Measurements from ENCODE around the gene ATXN7L1. TPM values are rescaled to one million over a fixed set of nuclear protein-coding genes. Genes with fewer than 3 reads are reported as not detected.

The ATXN7L1 gene
- total and polyA plus RNA-seq, 2 of the 13 experiments (the other 11 are each of a cell fraction or from before 2014, with no cell fraction given) = 4.1 to 7.8 TPM

GRCh38 chr7:105829681-105830322 lies 46.6 kb downstream of the ATXN7L1 start:
- Histone ChIP-seq H3K9ac (ENCODE audit: insufficient read depth, low read depth, low read length) (no peak overlapping the region), H3K27me3 (ENCODE audit: control insufficient read depth in 1 of 2, insufficient read depth in 2 of 2, low read length in 2 of 2) (no peaks in the 10 kb centered on the region), H3K9me3 (ENCODE audit: low read length) (no peaks in the 10 kb centered on the region), H4K20me1 (ENCODE audit: insufficient read depth, low read length) (no peaks in the 10 kb centered on the region), H3K4me1 (ENCODE audit: insufficient read depth, low read length) (peaks cover 63% of the 10 kb centered on the region), H3K27ac (ENCODE audit: extremely low read length, insufficient read depth, low read length) (no peak overlapping the region), H3K36me3 (replicated peaks in 1 of 2; ENCODE audit: control insufficient read depth in 1 of 2, insufficient read depth in 2 of 2, low read length in 2 of 2) (no peaks in the 10 kb centered on the region), H3K79me2 (ENCODE audit: insufficient read depth, low read length) (no peaks in the 10 kb centered on the region), H3K4me3 (replicated peaks in 1 of 3; ENCODE audit: insufficient read depth in 1 of 3, low read depth in 2 of 3, low read length in 3 of 3) (no peak overlapping the region), H2AFZ (ENCODE audit: low read length) (no peak overlapping the region), H3K4me2 (ENCODE audit: low read depth, low read length) (no peak overlapping the region)
- intact Hi-C loops (cut with micrococcal nuclease; ENCODE audit: unreplicated experiment) (loop anchor here (1.0 to 2.0 kb wide), 2 partner anchors 19 to 54 kb away; no protein-coding TSS in a partner anchor), in situ Hi-C loops (cut with HindIII; ENCODE audit: extremely low pct_ligation_motif_present, low pct_unique_long_range_greater_than_20kb) (no loop called here)
- WGBS (ENCODE audit: low lambda C conversion rate) = 72% methylated on average over 4 of the region's 5 CpGs
- ChIA-PET CTCF (ENCODE audit: low intra/inter-chr PET ratio, low total read pairs) (no interaction called here), POLR2A (interaction anchor here (1.7 kb wide), 1 partner anchor 47 kb away, joined by 5 read pairs; the partner anchor contains the start of gene ATXN7L1)
- ATAC-seq = no peak
- TF ChIP-seq ZNF430 (CRISPR knock-in tag; IDR thresholded peaks at IDR 0.05) = no peak
- TF ChIP-seq CHD4 (IDR thresholded peaks at IDR 0.05; ENCODE audit: borderline replicate concordance, low read length) = no peak
- no peak for TF ChIP-seq FOXK1 (CRISPR knock-in tag; IDR thresholded peaks at IDR 0.05; ENCODE audit: borderline replicate concordance, low read depth)
- TF ChIP-seq ZBTB49 (CRISPR knock-in tag; IDR thresholded peaks at IDR 0.05; ENCODE audit: borderline replicate concordance) = no peak
- no peak for TF ChIP-seq GFI1 (CRISPR knock-in tag; IDR thresholded peaks at IDR 0.05; ENCODE audit: borderline replicate concordance)
- TF ChIP-seq ZNF441 (CRISPR knock-in tag; IDR thresholded peaks at IDR 0.05; ENCODE audit: borderline replicate concordance) = no peak
- no peak for TF ChIP-seq ZNF577 (CRISPR knock-in tag; IDR thresholded peaks at IDR 0.05; ENCODE audit: borderline replicate concordance, low read depth)
- TF ChIP-seq CCDC6 (CRISPR knock-in tag; IDR thresholded peaks at IDR 0.05) = no peak
- TF ChIP-seq SIN3A (IDR thresholded peaks at IDR 0.05; ENCODE audit: borderline replicate concordance, low read depth, low read length) = no peak
- TF ChIP-seq THAP9 (CRISPR knock-in tag; IDR thresholded peaks at IDR 0.05; ENCODE audit: borderline replicate concordance) = no peak
- no peak for TF ChIP-seq MYC (CRISPR knock-in tag; IDR thresholded peaks at IDR 0.05; ENCODE audit: borderline replicate concordance)
- no peak for DNase-seq (ENCODE audit: low spot score)
- BruUV-seq (replicated peaks) = no TSS peak
- FAIRE-seq = no peak
